Activated gamma-delta T cell treated with Interleukin-2 at 50 U/mL for 16 hours (primary cell): Measurements from ENCODE around the gene CFAP70.
"Not testable (repeated sequence)": the region's sequence is repeated elsewhere in the genome, so short reads cannot be mapped to it uniquely, and the experiment has no call there.

Source experiments
- DNase-seq: peaks from one replicate; pipeline ENCODE4 v3.0.0-alpha.2; 2020

The CFAP70 gene

DNA sequence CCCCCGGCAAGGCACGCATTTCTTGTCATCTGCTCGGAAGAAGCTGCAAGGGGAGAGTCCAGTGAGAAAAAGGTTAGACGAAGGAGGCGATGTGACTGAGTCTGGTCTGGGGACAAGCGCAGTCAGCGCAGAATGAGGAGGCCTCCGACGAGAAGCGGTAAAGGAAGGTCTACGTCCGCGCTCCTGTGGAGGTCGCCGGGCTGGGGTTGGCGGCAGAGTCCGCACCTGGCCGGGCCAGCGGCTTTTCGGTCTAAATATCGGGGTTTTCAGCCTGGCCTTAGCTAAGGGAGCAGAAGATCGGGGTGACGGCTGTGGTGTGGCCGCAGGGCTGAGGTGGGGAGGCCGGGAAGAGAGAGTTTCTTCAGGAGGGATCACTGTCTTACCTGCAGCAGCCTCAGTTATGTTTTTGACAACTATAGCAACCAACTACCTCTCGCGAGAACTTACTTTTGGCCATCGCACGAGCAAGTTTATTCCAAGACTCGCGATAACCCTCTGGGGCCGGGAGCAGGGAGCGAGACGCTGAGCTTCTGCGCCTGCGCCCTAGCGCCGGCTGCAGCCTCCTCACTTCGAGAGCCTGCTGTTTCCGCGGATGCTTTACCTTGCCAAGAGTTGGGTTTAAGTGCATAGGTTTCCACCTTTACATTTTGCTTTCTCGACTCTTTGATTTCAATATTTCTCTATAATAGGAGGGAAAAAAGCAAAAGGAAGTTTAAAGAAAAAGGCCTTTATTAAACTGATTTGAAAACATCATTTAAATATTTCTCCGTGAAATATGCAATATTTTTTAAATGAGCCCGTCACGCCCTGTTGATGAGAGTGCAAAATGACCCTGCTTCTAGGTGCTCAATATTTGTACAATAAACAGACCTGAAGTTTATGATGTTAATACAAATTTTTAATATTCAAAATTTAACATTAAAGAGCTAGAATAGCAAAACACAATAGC is at the start of gene CFAP70:
Gene CFAP70 (minus strand): TSS at position 534 of the 949 bp plus-strand sequence. CDS start 4,068 bp downstream, outside the sequence.
- peak; percentile 90 for DNase-seq

DNA sequence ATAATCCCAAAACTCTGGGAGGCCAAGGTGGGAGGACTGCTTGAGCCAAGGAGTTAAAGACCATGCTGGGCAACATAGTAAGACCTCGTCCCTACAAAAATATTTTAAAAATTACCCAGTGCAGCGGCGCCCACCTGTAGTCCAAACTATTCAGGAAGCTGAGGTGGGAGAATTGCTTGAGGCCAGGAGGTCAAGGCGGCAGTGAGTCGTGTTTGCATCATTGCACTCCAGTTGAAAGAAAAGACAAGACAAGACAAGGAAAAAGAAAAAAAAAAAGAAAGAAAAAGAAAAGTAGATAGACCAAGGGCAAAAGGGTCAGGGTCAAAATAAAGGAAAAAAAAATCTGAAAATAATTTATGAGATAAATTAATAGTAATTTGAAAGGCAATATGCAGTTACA is 49.4 kb upstream of the CFAP70 start:
- DNase-seq, result no peak

DNA sequence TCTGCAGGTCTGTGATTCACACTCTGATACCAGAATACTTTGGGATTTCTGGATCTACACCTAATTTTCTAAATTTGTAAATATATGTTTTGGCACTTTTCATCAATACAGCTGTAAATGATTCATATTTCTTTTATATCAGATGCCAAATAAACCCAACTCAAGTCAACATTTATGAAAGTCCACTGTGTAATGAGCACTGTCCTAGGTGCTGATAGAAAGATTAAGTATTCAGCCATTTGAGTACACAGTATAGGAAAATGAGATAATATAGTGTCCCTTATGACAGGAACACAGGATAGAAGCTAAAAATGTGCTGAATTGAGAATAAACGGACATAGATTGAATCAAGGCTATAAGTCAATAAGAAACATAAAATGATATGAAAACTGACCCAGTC is 48.8 kb upstream of the CFAP70 start:
- no peak for DNase-seq

DNA sequence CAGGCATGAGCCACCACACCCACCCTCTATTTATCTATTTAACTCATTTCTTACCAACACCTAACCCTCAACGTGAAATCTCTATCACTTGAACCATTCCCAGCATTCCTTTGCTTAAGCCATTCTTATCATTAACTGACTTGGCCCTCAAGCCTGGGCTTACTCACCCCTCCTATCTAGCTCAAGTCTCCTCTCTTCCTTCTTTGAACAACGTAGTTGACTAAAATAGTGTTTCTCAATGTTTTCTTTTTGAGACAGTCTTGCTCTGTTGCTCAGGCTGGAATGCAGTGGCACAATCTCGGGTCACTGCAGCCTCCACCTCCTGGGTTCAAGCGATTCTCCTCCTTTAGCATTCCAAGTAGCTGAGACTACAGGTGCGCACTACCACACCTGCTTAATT is 48.2 kb upstream of the CFAP70 start:
- no peak for DNase-seq

DNA sequence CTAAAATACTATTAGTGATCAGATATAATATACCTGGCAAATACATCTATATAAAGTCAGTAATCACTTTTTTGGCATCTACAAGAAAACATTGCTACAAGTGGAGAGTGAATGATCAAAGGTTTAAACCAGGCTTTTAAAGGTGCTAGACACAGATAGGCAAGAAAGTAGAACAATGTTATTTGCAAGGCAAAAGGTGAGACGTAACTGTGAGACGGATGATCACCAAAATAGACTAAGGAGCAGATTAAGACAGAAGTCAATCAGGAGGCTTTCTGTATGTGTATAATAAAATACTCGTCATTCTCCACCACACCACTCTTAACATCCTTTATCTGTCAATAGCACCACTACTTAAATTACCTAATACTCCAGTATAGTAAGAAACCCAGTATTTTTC is 46.9 kb upstream of the CFAP70 start:
- DNase-seq, result no peak

DNA sequence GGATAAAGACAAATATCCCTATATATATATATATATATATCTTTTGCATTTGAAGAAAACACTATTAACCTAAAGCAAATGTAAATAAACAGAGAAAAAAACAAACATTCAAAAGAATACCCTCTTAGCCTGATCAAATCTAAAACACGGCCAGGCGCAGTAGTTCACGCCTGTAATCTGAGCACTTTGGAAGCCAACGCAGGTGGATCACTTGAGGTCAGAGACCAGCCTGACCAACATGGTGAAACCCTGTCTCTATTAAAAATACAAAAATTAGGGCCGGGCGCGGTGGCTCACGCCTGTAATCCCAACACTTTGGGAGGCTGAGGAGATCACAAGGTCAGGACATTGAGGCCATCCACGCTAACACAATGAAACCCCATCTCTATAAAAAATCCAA is 46.0 kb upstream of the CFAP70 start:
- no peak for DNase-seq

DNA sequence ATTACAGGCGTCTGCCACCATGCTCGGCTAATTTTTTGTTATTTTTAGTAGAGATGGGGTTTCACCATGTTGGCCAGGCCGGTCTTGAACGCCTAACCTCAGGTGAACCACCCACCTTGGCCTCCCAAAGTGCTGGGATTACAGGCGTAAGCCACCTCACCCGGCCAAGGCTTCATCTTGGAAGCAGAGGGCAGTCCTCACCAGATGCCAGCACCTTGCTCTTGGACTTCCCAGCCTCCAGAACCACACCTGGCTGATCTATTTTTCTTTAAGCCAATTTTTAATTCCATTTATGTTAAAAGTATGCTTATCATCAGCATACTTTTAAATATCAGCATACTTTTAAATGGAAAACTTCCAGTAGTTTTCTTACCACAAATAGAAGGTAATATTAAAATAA is 43.0 kb upstream of the CFAP70 start:
- DNase-seq, result no peak

DNA sequence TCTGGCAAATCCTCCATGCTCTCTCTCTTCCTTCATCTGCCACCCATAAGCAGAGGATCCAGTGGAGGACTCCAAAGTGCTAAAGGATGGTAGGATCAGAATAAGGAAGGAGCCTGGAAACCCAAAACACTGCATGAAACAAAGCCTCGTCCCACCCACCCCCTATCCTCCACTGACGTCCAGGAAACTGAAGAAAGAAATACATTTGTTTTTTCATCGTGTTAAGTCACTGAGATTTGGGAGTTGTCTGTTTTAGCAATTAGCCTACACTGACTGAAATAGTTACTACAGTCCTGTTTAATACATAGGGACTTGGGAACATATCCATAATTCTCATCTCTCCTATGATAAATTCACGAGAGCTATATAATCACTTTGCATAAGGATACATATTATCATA is 40.4 kb upstream of the CFAP70 start:
- no peak for DNase-seq

DNA sequence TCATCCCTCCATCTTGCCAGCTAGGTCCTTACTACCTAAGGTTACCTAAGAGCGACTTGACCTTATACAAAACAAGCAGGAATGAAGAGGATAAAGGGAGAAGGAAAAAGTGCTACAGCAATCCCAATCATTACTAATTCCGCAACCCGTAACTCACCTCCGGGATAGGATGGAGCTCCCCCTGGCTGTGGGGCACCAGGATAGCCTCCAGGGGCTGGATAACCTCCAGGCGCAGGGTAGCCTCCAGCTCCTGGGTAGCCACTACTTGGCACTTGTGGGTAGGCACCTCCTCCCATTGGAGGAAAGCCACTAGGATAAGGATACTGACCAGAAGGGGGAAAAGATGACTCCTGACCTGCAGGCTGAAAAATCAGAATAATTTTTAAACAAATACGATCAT is 39.4 kb upstream of the CFAP70 start:
- no peak for DNase-seq

DNA sequence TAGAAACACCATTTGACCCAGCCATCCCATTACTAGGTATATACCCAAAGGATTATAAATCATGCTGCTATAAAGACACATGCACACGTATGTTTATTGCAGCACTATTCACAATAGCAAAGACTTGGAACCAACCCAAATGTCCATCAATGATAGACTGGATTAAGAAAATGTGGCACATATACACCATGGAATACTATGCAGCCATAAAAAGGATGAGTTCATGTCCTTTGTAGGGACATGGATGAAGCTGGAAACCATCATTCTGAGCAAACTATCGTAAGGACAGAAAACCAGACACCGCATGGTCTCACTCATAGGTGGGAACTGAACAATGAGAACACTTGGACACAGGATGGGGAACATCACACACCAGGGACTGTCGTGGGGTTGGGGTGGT is 35.7 kb upstream of the CFAP70 start:
- DNase-seq, result not testable (repeated sequence)

DNA sequence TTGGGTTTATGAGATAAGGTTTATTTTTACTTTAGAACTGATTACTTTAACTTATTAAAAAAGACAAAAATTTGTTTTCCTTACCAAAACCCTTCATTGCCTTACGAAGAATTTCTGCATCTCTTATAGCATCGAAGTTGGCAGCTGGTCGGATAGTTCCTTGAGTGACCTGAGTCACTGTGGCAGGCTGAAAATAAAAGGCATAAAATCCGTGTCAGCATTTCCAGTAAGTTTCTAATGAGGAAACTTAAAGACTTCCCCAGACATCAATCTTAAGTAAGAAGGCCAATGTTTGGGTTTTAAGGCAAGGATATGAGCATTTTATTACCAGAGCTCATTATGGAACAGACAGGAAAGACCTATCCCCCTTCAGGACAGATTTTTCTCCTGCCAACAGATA is 29.6 kb upstream of the CFAP70 start:
- DNase-seq, result no peak

DNA sequence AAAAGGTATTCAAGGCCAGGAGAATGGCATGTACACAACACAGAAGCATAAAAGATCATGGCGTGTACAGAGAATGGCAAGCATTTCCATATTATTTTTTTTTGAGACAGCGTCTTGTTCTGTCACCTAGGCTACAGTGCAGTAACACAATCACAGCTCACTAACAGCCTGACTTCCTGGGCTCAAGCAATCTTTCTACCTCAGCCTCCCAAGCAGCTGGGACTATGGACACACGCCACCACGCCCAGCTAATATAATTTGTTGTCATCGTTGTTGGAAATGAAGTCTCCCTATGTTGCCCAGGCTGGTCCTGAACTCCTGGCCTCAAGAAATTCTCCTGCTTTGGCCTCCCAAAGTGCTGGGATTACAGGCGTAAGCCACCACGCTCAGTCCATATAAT is 27.9 kb upstream of the CFAP70 start:
- DNase-seq, result no peak

DNA sequence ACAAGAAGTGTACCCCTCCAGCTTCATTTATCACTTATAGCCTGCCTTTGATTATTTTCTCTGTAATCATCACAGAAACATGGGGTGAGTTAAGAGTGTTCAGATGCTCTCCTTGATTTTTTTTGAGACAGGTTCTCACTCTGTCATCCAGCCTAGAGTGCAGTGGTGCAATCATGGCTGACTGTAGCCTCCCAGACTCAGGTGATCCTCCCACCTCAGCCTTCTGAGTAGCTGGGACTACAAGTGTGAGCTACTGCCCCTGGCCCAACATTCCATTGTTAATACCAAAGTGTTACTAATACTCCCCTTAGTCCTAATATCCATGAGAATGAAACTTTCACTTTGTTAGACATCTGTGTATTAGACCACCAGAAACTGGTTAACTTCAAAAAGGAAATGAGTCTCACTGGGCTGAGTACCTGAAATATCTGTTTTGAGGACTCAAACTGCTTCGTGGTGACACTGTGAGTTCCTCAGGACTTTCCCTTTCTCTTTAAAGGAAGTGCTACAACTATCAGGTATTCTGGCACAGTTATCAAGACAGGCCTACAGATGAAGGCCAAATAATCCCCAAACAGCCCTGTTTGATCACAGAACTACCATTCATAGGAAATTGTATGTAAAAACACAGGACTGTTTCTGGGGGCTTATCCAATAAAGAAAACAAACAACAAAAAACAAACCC is 20.5 kb upstream of the CFAP70 start:
- DNase-seq, result no peak

DNA sequence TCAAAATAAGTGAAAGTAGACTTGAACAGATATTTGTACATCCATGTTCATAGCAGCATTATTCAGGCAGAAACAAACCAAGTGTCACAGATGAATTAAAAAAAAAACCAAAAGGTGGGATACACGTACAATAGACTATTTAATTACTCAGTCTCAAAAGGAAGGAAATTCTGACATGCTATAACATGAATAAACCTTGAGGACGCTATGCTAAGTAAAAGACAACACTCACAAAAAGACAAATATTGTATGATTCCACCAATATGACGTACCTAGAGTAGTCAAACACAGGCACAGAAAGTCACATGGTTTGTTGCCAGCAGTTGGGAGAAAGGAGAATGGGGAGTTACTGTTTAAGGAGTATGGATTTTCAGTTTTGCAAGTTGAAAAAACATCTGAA is 18.0 kb upstream of the CFAP70 start:
- DNase-seq, result no peak

DNA sequence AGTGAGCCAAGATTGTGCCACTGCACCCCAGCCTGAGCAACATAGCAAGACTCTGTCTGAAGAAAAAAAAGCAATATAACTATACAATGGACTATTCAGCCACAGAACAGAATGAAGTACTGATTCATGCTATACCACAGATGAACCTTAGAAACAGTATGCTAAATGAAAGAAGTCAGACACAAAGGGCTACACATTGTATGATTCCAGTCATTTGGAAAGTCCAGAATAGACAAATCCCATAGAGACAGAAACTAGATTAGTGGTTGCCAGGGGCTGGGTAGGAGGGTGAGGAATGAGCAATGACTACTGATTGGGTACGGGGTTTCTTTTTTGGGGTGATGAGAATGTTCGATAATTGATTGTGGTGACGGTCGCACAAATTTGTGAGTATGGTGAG is 9.6 kb upstream of the CFAP70 start:
- DNase-seq, result no peak

DNA sequence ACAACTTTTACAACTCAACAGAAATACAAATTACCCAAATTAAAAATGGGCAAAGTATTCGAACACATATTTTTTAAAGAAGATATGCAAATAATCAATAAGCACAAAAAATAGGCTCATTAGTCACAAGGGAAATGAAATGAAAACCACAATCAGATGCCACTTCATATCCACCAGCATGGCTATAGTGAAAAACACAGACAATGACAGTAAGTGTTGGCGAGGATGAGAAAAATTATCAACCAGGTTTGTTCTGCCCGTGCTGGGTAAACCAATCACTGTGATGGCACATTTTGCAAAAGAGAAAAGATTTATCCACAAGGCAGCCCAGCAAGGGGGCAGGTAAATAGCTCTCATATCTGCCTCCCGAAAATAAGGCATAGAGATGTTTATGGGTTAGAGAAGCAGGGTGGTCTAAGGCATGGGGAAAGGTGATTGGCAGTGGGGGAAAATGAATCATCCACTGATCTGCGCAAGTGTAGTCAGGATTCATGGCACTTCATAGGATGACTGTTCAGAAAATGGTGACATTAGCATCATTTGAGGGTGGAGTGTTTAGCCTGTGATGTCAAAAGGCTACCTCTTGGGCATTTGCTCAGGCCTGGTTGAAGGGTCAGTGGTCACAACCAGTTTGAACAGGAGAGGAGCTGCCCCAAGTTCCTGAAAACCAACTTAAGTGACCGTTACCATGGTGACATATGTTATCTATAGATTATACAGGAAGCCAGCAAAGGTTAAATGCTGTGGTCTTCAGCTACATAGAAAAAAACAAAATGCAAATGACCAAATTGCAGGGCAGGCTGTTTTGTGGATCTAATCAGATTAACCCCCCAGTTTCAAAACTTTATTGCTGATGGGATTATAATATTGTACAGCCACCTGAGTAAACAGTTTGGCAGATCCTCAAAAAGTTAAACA is 8.0 kb upstream of the CFAP70 start:
- DNase-seq, result no peak

DNA sequence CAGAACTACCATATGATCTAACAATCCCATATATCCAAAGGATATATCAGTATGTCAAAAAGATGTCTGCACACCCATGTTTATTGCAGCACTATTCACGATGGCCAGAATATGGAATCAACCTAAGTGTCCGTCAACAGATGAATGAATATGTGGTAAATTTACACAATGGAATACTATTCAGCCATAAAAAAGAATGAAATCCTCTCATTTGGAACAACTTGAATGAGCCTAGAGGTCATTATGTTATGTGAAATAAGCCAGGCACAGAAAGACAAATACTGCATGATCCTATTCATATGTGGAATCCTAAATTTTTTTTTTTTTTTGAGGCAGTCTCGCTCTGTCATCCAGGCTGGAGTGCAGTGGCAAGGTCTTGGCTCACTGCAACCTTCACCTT is 6.3 kb upstream of the CFAP70 start:
- no peak for DNase-seq

DNA sequence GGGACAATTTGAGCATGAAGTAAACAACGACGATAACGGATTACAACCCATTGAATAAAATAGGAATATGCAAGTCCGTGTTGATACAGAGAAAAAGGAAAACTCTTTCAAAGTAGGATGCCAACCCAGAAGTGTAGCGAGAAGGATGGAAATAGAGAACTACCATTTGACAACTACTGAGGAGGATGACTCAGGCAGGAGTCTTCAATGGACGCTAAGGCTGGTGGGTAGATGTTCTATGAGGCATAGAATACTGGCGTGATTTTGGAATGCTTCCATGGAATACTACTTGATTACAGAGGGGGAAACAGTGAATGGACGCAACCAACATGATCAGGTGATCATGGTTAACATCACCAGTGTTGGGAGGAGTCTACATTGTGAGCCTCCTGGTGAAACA is 828 bp upstream of the CFAP70 start:
- DNase-seq, result no peak

DNA sequence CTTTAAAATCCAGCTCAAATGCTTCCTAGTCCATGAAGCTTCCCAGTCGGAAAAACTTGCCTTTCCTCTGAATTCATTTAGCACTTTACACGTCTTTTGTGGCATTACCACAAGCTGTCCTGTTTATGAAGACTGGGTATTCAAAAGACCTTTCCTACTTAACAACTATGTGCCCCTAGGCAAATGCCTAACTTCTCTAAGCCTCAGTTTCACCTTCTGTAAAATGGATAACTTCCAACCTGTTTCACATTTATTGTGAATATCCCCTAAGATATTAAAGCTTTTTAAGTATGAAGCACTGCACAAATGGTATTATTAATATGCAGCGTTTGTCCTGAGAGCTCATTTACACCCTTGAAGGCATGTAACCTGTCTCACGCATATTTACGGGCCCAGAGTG is 843 bp downstream of the CFAP70 start:
- DNase-seq, result no peak

DNA sequence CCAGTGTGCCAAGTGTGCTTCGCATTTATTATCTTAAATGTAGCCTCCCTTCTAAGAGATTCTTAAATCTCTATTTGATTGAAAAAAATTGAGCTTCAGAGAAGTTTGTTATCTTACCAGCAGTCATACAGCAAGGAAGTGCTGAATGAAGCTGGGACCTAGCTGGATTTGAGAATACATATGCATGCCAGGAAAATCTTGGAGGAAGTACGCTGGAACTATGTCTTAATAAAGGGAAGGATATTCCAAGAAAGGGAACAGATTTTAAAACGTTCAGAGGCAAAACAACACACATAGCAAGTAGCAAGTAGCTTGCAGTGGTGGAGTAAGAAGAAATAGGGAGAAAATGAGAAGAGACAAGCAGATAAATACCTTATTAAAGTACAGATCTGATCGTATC is 1.5 kb downstream of the CFAP70 start:
- no peak for DNase-seq

DNA sequence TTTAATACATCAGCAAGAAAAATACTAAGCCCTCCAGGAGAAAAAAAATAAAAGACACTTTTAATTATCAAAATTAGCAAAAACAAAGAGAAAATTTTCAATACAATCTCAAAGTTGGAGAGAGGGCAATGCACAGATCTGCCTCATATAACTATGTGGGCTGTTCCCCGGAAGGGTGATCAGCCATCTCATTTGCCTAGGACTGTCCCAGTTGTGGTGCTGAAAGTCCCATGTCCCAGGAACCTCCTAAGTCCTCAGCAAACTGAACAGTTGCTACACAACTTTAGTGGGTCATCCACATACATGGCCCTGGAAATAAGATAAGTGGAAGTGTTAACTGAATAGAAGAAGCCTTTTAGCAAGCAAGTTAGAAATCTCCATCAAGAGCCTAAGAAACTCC is 14.4 kb downstream of the CFAP70 start:
- no peak for DNase-seq

DNA sequence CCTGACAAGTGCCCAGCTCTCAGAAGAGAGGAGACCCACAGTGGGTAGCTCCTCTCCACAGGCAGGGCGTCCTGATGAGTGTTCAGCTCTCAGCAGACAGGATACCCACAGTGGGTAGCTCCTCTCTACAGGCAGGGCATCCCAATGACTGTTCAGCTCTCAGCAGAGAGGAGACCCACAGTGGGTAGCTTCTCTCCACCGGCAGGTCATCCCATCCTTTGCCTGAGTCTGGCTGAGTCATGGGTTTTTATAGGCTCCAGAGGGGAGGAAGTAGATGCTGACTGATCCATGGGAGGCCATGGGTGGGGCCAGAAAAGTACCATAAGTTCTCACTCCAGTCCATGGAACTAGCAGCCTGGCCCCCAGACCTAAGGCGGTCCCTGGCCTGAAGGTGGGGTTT is 18.5 kb downstream of the CFAP70 start:
- DNase-seq, result no peak

DNA sequence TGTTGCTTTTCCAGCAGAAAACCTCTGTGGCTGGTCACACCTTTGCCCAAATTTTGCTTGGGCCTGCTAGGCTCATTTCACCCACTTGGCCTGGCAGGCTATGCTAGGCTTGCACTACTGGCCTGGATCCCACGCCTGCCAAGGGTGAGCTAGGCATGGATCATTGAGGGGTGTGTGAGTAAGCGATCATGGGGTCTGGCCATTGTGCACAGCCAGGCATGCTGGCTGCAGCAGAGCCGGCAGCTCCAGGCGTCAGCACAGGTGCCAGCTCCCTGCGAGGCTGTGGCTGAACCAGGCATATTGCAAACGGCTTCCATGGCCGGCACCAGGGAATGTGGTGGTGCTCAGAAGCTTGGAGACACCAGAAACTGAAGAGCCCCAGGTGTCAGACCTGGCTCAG is 19.2 kb downstream of the CFAP70 start:
- no peak for DNase-seq
